ENCODE data around the gene GRPEL1.

GRPEL1 gene

GRCh38 chr4:7009564-7009963 lies 58.3 kb downstream of the GRPEL1 start:
- no peak for TF ChIP-seq CTCF (IDR thresholded peaks at IDR 0.05; ENCODE audit: control insufficient read depth, extremely low read depth, insufficient read depth)
- H3K4me3 ChIP-seq (ENCODE audit: low read depth, low read length), result no peak overlapping the region
- DNase-seq (ENCODE audit: low read depth), result no peak
